Tibial nerve (tissue), 4 donors: ENCODE data around the gene ZSCAN5B.

ENCODE experiments used
- CTCF ChIP-seq, 5 experiments: fragments of 200-600 bp in 3 of 5; fragments of 450-650 bp in 2 of 5; sonication (generic) in 3 of 5; IDR thresholded peaks; one replicate each; pipeline ENCODE4 v1.5.1; 2016 to 2019; ENCODE audit warnings: antibody characterized with exemption in 5 of 5, mild to moderate bottlenecking in 3 of 5, moderate library complexity in 2 of 5
- EP300 ChIP-seq, 2 donors: sonication (generic); formaldehyde crosslinking; IDR thresholded peaks; one replicate each; pipeline ENCODE4 v1.6.1; 2017; ENCODE audit warnings: antibody characterized with exemption in 2 of 2, mild to moderate bottlenecking in 1 of 2
- POLR2A ChIP-seq, 2 donors: fragments of 450-650 bp; IDR thresholded peaks; one replicate each; pipeline ENCODE4 v1.6.1; 2017; ENCODE audit warnings: antibody characterized with exemption in 2 of 2, mild to moderate bottlenecking in 2 of 2, moderate library complexity in 2 of 2

GRCh38 chr19:56191711-56192110 is 5.9 kb downstream of the ZSCAN5B start:
- no peak for TF ChIP-seq EP300 (IDR thresholded peaks at IDR 0.05)
- TF ChIP-seq CTCF (IDR thresholded peaks at IDR 0.05): no peak
- TF ChIP-seq POLR2A (IDR thresholded peaks at IDR 0.05): no peak
